C4-2B (cell line): Measurements from ENCODE around the gene FKBP1B.

Experiments used
- CTCF ChIP-seq: fragments of 450-650 bp; conservative IDR thresholded peaks from 2 replicates; pipeline ENCODE4 v1.5.1; 2017; ENCODE audit warnings: mild to moderate bottlenecking
- ZFX ChIP-seq: fragments of 450-650 bp; IDR thresholded peaks from 2 replicates; pipeline ENCODE4 v1.6.1; 2017

DNA sequence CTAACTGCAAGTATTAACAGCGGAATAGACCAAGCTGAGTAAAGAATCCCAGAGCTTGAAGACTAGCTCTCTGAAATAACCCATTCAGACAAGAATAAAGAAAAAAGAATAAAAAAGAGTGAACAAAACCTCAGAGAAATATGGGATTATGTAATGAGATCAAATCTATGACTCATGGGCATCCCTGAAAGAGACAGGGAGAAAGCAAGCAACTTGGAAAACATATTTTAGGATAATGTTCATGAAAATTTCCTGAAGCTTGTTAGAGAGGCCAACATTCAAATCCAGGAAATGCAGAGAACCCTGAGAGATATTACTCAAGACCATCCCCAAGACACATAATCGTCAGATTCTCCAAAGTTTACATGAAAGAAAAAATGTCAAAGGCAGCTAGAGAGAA is 56.3 kb downstream of the FKBP1B start:
- TF ChIP-seq CTCF (no peak), ZFX (no peak)
